AG04450 (cell line): Measurements from ENCODE around the gene TIAM1. TPM values are rescaled to one million over a fixed set of nuclear protein-coding genes. Genes with fewer than 3 reads are reported as not detected.
"Not testable (repeated sequence)": the region's sequence is repeated elsewhere in the genome, so short reads cannot be mapped to it uniquely, and the experiment has no call there.

ENCODE experiments used
- CTCF ChIA-PET: fragments of 300-600, 350-600 bp; formaldehyde crosslinking; extraction: SDS; loops from one replicate; lab custom pipeline; 2022; ENCODE audit warnings: antibody characterized with exemption, inconsistent platforms; lab: Charles Lee
- POLR2A ChIA-PET: fragments of 350-600 bp; formaldehyde crosslinking; extraction: SDS; loops from one replicate; lab custom pipeline; 2021; ENCODE audit warnings: antibody characterized with exemption, inconsistent platforms; lab: Yijun Ruan, JAX
- DNase-seq: peaks from one replicate; pipeline ENCODE4 v3.0.0-alpha.2; 2011; ENCODE audit warnings: low read depth, low spot score
- H3K27ac ChIP-seq: one replicate; pipeline ENCODE4 v1.5.1; 2012; ENCODE audit warnings: low read depth, low read length, control low read depth
- H3K27me3 ChIP-seq: one replicate; pipeline ENCODE4 v1.6.0; 2012; ENCODE audit warnings: low read length; ENCODE audit not compliant: control insufficient read depth, insufficient read depth
- H3K4me3 ChIP-seq: 2 replicates; pipeline ENCODE4 v1.5.1; 2011; ENCODE audit warnings: mild to moderate bottlenecking, low read depth, low read length, control low read depth
- H3K9me3 ChIP-seq: 2 replicates; pipeline ENCODE4 v1.5.1; 2012; ENCODE audit warnings: low read length; ENCODE audit not compliant: control insufficient read depth, insufficient read depth
- polyA plus RNA-seq: library from polyadenylated mRNA; depleted of rRNA; stranded (reverse); fragments of >200 nt; gene quantifications from 2 replicates; pipeline ENCODE4 v1.2.3, GENCODE V29; 2011
- TF ChIP-seq, protein P1 (sequence below): IDR thresholded peaks from 2 replicates; pipeline ENCODE4 v1.5.1; 2011; ENCODE audit warnings: low read depth, low read length, control low read depth, inconsistent platforms

The TIAM1 gene
- polyA plus RNA-seq, 1 experiment, result 2.1 TPM

GRCh38 chr21:31234936-31235335 is 109.1 kb downstream of the TIAM1 start:
- H3K4me3 ChIP-seq, result no peak overlapping the region
- ChIA-PET CTCF (interaction anchor here (1.0 kb wide), 1 partner anchor 346 kb away, joined by 3 read pairs; no protein-coding TSS in a partner anchor), POLR2A (no interaction called here)
- H3K9me3 ChIP-seq, result no peaks in the 10 kb centered on the region
- H3K27me3 ChIP-seq, result no peaks in the 10 kb centered on the region
- no peak for DNase-seq
- H3K27ac ChIP-seq, result no peak overlapping the region
- TF ChIP-seq, protein P1, sequence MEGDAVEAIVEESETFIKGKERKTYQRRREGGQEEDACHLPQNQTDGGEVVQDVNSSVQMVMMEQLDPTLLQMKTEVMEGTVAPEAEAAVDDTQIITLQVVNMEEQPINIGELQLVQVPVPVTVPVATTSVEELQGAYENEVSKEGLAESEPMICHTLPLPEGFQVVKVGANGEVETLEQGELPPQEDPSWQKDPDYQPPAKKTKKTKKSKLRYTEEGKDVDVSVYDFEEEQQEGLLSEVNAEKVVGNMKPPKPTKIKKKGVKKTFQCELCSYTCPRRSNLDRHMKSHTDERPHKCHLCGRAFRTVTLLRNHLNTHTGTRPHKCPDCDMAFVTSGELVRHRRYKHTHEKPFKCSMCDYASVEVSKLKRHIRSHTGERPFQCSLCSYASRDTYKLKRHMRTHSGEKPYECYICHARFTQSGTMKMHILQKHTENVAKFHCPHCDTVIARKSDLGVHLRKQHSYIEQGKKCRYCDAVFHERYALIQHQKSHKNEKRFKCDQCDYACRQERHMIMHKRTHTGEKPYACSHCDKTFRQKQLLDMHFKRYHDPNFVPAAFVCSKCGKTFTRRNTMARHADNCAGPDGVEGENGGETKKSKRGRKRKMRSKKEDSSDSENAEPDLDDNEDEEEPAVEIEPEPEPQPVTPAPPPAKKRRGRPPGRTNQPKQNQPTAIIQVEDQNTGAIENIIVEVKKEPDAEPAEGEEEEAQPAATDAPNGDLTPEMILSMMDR, result no peak

GRCh38 chr21:31233711-31234110 is 110.3 kb downstream of the TIAM1 start:
- ChIA-PET CTCF (no interaction called here), POLR2A (no interaction called here)
- Histone ChIP-seq H3K4me3 (no peak overlapping the region), H3K9me3 (no peaks in the 10 kb centered on the region), H3K27me3 (no peaks in the 10 kb centered on the region), H3K27ac (no peak overlapping the region)
- no peak for DNase-seq
- TF ChIP-seq, protein P1, result no peak

- ChIA-PET POLR2A (no interaction called here), CTCF (interaction anchor here (0.6 kb wide), 1 partner anchor 348 kb away, joined by 3 read pairs; no protein-coding TSS in a partner anchor)
- H3K27me3 ChIP-seq, result no peaks in the 10 kb centered on the region
- no peak overlapping the region for H3K27ac ChIP-seq
- H3K9me3 ChIP-seq, result no peaks in the 10 kb centered on the region
- TF ChIP-seq, protein P1, result no peak
- H3K4me3 ChIP-seq, result no peak overlapping the region
- no peak for DNase-seq
These were observed 111.7 kb downstream of the TIAM1 start for GRCh38 chr21:31232344-31232743.

GRCh38 chr21:31230937-31231336 is 113.1 kb downstream of the TIAM1 start:
- CTCF ChIA-PET, result interaction anchor here (0.6 kb wide), 1 partner anchor 52 kb away, joined by 3 read pairs; no protein-coding TSS in a partner anchor
- no peak for DNase-seq
- H3K27me3 ChIP-seq, result no peaks in the 10 kb centered on the region
- no peak overlapping the region for H3K27ac ChIP-seq
- H3K9me3 ChIP-seq, result no peaks in the 10 kb centered on the region
- POLR2A ChIA-PET, result no interaction called here
- H3K4me3 ChIP-seq, result no peak overlapping the region
- TF ChIP-seq, protein P1, result no peak

- H3K9me3 ChIP-seq, CTCF ChIA-PET, H3K27me3 ChIP-seq, H3K27ac ChIP-seq, POLR2A ChIA-PET, DNase-seq, H3K4me3 ChIP-seq: not testable (repeated sequence)
These were observed 115.3 kb downstream of the TIAM1 start for GRCh38 chr21:31228723-31229122.
